ENCODE measurements around the gene PAN3.
"Not testable (repeated sequence)": the region's sequence is repeated elsewhere in the genome, so short reads cannot be mapped to it uniquely, and the experiment has no call there.

Gene PAN3

GRCh38 chr13:28138012-28138755 lies at the start of gene PAN3:
TSS of gene PAN3 (plus strand) at chr13:28138545. CDS start at chr13:28138658, 113 bp downstream.
- peak; percentile 77 to 87 (median 82) for DNase-seq (ENCODE audit: low read depth in 4 of 4, low spot score in 1 of 4)

- DNase-seq (ENCODE audit: low read depth in 4 of 4, low spot score in 1 of 4) = no peak
Measured at GRCh38 chr13:28089065-28089464, 49.3 kb upstream of the PAN3 start.

GRCh38 chr13:28092431-28092830 lies 45.9 kb upstream of the PAN3 start:
- DNase-seq (ENCODE audit: low read depth in 4 of 4, low spot score in 1 of 4) = no peak

DNA sequence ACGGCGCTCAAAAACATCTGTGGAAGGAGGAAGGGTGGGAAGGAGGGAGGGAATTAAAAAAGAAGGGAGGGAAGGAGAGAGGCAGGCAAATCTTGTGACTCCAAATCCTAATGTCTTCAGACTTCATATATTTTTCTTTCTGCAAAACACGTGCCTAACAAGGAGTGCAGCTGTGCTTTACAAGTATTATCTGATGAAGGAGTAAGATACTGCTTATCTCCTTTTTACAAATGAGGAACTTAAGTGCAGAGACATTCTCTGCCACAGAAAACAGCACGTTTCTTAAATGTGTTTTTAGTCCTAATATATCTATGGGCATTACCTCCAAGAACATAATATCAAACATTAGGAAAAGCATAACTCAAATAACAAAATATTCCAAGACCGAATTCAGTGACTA lies 44.5 kb upstream of the PAN3 start:
- DNase-seq (ENCODE audit: low read depth in 4 of 4, low spot score in 1 of 4) = no peak

DNA sequence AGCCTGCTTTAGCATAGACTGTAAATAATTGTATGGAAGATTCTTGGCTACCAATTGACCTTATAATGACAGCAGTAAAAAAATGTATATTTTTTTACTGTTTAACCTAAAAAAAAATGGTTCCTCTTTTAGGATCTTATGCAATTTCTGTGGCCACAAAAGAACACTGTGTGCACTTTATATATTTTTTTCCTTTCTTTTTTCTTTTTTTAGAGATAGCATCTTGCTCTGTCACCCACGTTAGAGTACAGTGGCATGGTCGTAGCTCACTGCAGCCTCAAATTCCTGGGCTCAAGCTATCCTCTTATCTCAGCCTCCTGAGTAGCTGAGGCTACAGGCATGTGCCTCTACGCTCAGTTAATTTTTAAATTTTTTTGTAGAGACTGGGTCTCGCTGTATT lies 44.0 kb upstream of the PAN3 start:
- no peak for DNase-seq (ENCODE audit: low read depth in 4 of 4, low spot score in 1 of 4)

DNA sequence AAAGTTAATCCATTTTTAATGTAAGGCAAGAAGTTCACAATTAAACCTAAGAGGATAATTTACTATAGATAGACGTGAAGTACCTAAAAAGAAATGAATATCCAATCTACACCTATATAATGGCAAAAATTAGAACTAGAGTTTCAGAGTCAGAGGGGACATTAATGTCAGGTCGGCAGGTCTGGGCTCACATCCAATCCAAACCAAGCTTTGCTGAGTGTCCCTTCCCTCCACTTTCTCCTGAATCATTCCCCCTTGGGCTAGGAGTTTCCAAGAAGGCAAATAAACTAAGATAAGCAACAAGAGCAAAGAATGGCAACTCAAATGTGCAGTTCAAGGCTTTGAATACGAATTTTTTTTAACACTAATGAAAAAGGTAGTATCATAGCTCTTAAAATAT lies 40.8 kb upstream of the PAN3 start:
- DNase-seq (ENCODE audit: low read depth in 4 of 4, low spot score in 1 of 4) = no peak

GRCh38 chr13:28099396-28100149 lies 38.8 kb upstream of the PAN3 start:
- no peak for DNase-seq (ENCODE audit: low read depth in 4 of 4, low spot score in 1 of 4)

DNA sequence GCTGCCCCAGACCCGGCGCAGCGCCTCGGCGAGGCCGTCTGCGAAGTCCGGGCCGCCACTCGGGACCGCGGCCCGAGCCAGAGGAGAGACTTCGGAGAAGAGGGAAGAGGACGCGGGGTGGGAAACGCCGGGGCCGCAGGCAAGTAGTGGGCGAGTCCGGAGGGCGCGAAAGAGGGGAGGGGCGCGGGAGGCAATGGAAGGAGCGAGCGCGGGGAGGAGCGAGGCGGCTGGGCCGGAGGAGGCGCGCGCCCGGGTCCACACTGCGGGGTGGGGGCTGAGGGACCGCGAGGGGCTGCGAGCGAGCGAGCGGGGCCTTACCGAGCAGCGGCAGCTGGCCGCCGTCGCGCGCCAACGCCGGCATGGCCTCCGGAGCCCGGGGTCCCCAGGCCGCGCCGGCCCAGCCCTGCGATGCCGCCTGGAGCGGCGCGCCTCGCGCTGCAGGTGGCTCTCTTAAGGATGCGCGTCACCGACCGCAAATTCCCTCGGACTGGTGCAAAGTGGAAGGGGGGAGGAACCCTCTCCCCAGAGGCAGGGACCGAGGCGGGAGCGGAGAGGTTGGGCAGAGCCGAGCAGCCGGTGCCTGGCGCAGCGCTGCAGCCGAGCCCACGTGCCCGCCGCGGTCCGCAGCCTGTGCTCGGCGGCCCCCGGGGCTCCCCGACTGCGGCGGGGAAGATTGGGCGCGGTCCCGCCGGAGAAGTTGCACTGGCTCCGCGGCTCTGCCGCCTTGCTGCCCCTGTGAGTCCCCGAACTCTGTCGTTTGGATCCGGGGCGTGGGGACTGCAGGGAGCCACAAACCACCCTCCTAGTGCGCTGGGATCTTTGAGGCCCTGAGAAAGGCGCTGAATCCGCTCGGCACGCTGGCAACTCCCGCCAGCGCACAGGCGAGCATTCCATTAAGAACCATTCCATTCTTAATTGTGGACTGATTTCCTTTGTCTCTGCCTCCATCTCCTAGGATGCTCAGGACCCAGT lies 37.9 kb upstream of the PAN3 start, which contains the start of gene FLT3:
FLT3 (minus strand) TSS at position 427 of the 972 bp plus-strand sequence; CDS start at position 361, 66 bp downstream.
- peak in 2 of 4 experiments; percentile 19 to 30 for DNase-seq (ENCODE audit: low read depth in 4 of 4, low spot score in 1 of 4)

- not testable (repeated sequence) for DNase-seq (ENCODE audit: low read depth in 4 of 4, low spot score in 1 of 4)
Measured at GRCh38 chr13:28101886-28102285, 36.5 kb upstream of the PAN3 start.

DNA sequence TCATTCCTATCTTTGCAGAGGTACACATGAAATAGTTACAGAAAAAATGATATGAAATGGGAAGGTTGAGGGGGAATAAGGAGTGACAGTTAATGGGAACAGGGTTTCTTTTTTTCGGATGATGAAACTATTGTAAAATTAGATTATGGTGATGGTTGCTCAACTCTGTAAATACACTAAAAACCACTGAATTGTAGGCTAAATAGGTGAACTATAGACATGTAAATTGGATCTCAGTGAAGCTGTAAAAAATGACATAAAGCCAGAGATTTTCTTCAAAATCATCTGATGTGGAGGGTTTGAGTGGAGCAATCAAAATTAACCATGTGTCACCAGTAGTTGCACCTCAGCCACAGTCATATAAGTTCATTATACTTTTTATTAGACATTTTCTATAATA lies 31.4 kb upstream of the PAN3 start:
- no peak for DNase-seq (ENCODE audit: low read depth in 4 of 4, low spot score in 1 of 4)

GRCh38 chr13:28110414-28110813 lies 27.9 kb upstream of the PAN3 start:
- DNase-seq (ENCODE audit: low read depth in 4 of 4, low spot score in 1 of 4) = no peak

GRCh38 chr13:28116736-28117135 lies 21.6 kb upstream of the PAN3 start:
- DNase-seq (ENCODE audit: low read depth in 4 of 4, low spot score in 1 of 4) = no peak

DNA sequence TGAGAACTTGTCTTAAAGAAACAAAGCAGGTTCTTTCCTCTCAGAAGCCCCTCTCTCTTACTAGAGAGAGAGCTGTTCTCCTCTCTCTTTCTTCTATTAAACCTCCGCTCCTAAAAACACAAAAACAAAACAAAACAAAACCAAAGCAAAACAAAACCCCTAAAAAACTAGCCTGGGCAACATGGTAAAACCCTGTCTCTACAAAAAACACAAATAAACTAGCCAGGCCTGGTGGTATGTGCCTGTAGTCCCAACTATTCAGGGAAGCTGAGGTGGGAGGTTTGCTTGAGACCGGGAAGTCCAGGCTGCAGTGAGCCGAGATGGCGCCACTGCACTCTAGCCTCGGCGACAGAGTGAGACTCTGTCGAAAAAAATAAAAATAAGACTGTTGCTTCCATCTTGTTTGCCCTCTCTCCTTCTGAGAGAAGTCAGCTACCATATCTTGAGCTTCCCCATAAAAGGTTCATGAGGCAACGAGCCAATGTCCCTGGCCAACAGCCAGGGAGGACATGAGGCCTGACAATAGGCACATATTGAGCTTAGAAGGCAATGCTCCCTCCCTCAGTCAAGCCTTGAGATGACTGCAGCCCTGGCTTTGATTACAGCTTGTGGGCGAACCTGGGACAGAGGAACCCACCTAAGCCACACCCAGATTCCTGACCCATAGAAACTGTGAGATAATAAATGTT lies 20.5 kb upstream of the PAN3 start:
- DNase-seq (ENCODE audit: low read depth in 4 of 4, low spot score in 1 of 4) = no peak

DNA sequence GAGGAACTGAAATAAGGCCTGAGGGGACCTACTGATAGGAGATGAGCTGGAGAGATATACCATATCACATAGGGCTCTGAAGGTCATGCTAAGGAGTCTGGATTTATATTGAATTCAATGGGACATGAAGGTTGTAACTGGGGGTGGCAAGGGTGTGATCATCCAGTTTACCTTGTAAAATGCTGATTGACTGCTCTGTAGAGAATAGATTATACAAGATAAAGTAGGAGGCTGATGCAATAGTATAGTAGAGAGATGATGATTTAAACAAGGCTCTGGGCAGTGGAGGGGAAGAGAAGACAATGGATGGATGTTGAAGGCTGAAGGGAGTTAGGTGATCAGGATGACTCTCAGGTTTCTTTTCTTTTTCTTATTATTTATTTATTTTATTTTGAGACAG lies 18.0 kb upstream of the PAN3 start:
- DNase-seq (ENCODE audit: low read depth in 4 of 4, low spot score in 1 of 4) = no peak

GRCh38 chr13:28121224-28121623 lies 17.1 kb upstream of the PAN3 start:
- DNase-seq (ENCODE audit: low read depth in 4 of 4, low spot score in 1 of 4) = no peak

- DNase-seq (ENCODE audit: low read depth in 4 of 4, low spot score in 1 of 4) = no peak
Measured at GRCh38 chr13:28128030-28128429, 10.3 kb upstream of the PAN3 start.

DNA sequence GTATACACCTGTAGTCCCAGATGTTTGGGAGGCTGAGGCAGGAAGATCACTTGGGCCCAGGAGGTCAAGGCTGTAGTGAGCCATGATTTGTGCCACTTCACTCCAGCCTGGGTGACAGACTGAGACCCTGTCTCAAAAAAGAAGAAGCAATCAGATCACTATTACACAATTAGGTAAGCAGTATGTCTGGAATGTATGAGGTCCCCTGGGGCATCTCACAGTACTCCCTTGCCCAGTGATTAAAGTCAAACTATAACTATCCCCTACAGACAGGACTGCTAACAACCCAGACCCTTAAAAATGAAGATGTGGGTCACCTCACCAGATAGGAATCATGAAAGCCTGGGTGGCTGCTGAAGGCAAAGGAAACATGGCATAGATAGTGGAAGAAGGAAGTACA lies 9.4 kb upstream of the PAN3 start:
- no peak for DNase-seq (ENCODE audit: low read depth in 4 of 4, low spot score in 1 of 4)

DNA sequence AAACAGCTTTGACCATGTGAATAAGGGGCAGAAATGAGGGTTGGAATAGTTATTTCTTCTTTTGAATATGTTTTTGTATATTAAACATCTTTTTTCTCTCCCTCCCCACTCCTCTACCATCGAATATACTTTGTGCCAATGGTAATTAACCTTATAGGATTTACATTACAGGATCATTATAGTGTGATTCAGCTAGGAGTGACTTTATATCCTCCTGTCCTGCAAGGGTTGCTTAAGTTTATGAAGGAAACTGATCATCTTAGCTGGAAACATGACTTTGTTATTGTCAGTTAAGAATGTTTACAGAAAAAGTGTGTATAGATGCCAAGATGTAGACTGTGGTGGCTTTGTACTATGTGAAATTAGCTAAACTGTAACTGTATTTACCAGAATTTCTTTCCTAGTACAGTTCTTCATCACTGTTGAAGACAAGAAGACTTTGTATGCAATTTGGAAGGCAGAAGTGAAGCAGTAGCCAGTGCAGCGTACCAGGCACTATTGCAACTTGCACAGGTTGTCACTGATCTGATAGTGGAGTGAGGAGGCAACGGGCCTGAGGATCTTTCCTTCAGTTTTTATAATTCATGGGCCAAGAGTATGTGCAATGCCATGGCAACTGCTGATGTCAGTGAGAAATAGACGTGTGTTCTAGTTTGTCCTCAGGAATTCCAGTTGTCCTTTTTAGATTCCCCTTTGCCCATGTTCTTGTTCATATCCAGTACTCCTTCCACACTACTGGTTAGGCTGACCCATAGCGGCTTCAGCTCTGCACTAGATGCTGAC lies 8.2 kb upstream of the PAN3 start:
- no peak for DNase-seq (ENCODE audit: low read depth in 4 of 4, low spot score in 1 of 4)

DNA sequence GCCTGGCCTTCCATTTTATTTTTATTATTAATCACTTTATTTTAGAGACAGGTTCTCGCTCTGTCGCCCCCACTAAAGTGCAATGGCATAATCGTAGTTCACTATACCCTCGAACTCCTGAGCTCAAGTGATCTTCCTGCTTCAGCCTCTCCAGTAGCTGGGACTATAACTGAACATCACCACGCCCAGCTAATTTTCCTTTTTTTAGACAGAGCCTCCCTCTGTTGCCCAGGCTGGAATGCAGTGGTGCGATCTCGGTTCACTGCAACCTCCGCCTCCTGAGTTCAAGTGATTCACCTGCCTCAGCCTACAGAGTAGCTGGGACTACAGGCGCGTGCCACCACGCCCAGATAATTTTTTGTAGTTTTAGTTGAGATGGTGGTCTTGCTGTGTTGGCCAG lies 6.7 kb upstream of the PAN3 start:
- no peak for DNase-seq (ENCODE audit: low read depth in 4 of 4, low spot score in 1 of 4)

- DNase-seq (ENCODE audit: low read depth in 4 of 4, low spot score in 1 of 4) = no peak
Measured at GRCh38 chr13:28136916-28137315, 1.4 kb upstream of the PAN3 start.

All from stimulated activated CD4-positive, alpha-beta T cell treated with anti-CD3 and anti-CD28 coated beads, Interleukin-1b, Interleukin-23, amount 100 ng/mL, for 24 hours (primary cell).